ENCODE data around the gene MSANTD2. TPM values are rescaled to one million over a fixed set of nuclear protein-coding genes. Genes with fewer than 3 reads are reported as not detected.

MSANTD2 gene
- total RNA-seq, 8 experiments from 2014 or later, result 9.8 to 53.9 (median 14.8) TPM

- Histone ChIP-seq H3K27ac (no peak overlapping the region), H3K4me3 (peak overlapping the region; percentile 18 to 33 (median 30)), H3K4me1 (replicated peaks in 1 of 2) (peaks cover 5 to 23% of the 10 kb centered on the region in 2 donors)
- ATAC-seq (replicated peaks in 6 of 8), result peak in 7 of 8 experiments; percentile 5 to 62 (median 55)
- in situ Hi-C loops (cut with MboI; ENCODE audit: low pct_unique_long_range_greater_than_20kb in 2 of 9, low sequenced_read_pairs in 9 of 9, unreplicated experiment in 9 of 9), result loop anchor here in 7 of 9 experiments (25.0 kb wide), 2 partner anchors 101 to 351 kb away; partner anchors contain the start of genes SIAE (in 6 of the 7), SPA17 (in 6 of the 7) and OR8B4 (in 2 of the 7)
- 7 to 69% (median 31%) methylated on average over 1 to 14 of the region's 21 CpGs; no CpG with 5 or more reads in 2 of the 10 experiments for WGBS, 10 experiments
These were observed 36.9 kb downstream of the MSANTD2 start for GRCh38 chr11:124763156-124763947.

DNA sequence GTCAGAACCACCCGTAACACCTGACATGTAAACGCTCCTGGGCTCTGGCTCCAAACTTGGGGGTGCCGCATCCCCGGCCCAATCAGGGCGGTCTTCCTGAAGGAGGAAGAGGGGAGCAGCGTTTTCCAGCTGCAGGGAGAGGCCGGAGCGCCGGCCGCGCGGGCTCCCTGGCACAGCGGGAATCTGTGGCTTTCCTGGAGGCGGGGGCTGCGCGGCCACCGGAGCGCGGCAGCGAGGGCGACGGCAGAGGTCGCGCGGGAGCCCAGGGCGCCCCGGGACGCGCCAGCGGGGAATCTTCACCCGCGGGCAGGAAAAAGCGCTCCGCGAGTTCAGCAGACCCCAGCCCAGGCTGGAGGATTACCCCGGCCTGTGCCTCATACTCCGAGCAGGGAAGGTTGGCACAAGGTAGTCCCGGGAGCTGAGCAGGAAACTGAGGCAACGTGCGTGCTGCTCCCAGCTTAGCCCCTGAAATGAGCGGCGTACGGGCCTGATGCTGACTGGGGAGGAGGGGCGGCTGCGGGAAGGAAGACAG lies 37.5 kb downstream of the MSANTD2 start:
- Histone ChIP-seq H3K4me3 (peak overlapping the region; percentile 18 to 33 (median 30)), H3K27ac (no peak overlapping the region), H3K4me1 (replicated peaks in 1 of 2) (peaks cover 5 to 25% of the 10 kb centered on the region in 2 donors)
- WGBS, 10 experiments, result 0 to 40% (median 7%) methylated on average over 1 to 5 of the region's 45 CpGs; no CpG with 5 or more reads in 5 of the 10 experiments
- in situ Hi-C loops (cut with MboI; ENCODE audit: low pct_unique_long_range_greater_than_20kb in 2 of 9, low sequenced_read_pairs in 9 of 9, unreplicated experiment in 9 of 9), result loop anchor here in 7 of 9 experiments (25.0 kb wide), 2 partner anchors 100 to 350 kb away; partner anchors contain the start of genes SIAE (in 6 of the 7), SPA17 (in 6 of the 7) and OR8B4 (in 2 of the 7)
- ATAC-seq (replicated peaks in 6 of 8), result peak in 7 of 8 experiments; percentile 3 to 53 (median 40)

GRCh38 chr11:124762105-124762623 lies 38.0 kb downstream of the MSANTD2 start, which contains the start of gene ESAM:
Gene ESAM, minus strand, starts transcription at chr11:124762290. Its CDS starts 136 bp downstream, at chr11:124762154.
- H3K4me3 ChIP-seq, result peak within 1 kb of the TSS; percentile 18 to 33 (median 30)
- 5% methylated on average over 4 of the region's 55 CpGs; no CpG with 5 or more reads in 9 of the 10 experiments for WGBS, 10 experiments
- peaks cover 5 to 25% of the 10 kb centered on the region in 2 donors for H3K4me1 ChIP-seq (replicated peaks in 1 of 2)
- ATAC-seq (replicated peaks in 6 of 8), result peak; percentile 6 to 39 (median 18)
- in situ Hi-C loops (cut with MboI; ENCODE audit: low pct_unique_long_range_greater_than_20kb in 2 of 9, low sequenced_read_pairs in 9 of 9, unreplicated experiment in 9 of 9), result loop anchor here in 7 of 9 experiments (25.0 kb wide), 2 partner anchors 100 to 350 kb away; partner anchors contain the start of genes SIAE (in 6 of the 7), SPA17 (in 6 of the 7) and OR8B4 (in 2 of the 7)
- no peak within 1 kb of the TSS for H3K27ac ChIP-seq

DNA sequence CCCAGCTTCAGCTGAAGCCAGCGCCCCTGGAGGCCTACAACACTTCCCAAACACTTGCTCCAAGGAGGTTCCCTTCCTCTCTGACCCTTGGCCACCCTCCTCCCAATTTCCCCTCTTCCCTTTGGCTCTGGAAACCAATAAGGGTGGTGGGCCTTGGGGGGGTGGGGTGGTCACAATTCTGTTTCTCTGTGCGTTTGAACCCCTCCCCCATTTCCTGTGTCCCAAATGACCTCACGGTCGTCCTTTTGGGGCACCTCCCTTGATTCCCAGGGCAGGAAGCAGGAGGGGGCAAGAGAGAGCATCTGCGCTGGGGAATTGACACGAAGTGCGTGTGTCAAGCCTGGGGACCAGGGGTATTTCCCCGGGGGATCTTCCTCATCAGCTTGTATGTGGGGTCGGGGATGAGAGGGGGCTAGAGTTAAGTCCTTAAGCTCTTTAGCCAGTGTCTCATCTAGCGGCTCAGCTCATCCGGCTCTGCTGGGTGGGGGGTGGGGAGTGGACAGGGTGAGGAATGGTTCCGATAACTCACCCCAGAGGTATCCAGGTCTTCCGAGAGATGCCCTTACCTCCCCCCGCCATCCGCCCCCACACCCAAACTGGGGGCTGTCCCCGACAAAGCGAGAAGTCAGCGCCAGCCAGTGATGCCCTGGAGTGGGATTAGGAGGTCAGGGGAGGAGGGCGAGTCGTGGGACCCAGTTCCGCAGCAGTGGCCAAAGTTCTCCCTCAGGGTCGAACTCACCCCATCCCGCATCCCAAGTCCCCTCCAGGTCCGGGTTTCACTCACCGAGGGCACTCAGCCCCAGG lies 38.7 kb downstream of the MSANTD2 start:
- no peak overlapping the region for H3K27ac ChIP-seq
- peak overlapping the region in 2 of 5 donors; percentile 30 to 31 for H3K4me3 ChIP-seq
- in situ Hi-C loops (cut with MboI; ENCODE audit: low pct_unique_long_range_greater_than_20kb in 2 of 9, low sequenced_read_pairs in 9 of 9, unreplicated experiment in 9 of 9), result loop anchor here in 7 of 9 experiments (25.0 kb wide), 2 partner anchors 99 to 349 kb away; partner anchors contain the start of genes SIAE (in 6 of the 7), SPA17 (in 6 of the 7) and OR8B4 (in 2 of the 7)
- peaks cover 5 to 25% of the 10 kb centered on the region in 2 donors for H3K4me1 ChIP-seq (replicated peaks in 1 of 2)
- WGBS, 10 experiments, result 0 to 80% (median 52%) methylated on average over 1 to 3 of the region's 25 CpGs; no CpG with 5 or more reads in 6 of the 10 experiments
- ATAC-seq (replicated peaks in 6 of 8), result no peak

GRCh38 chr11:124760806-124761205 lies 39.4 kb downstream of the MSANTD2 start:
- no peak for ATAC-seq (replicated peaks in 6 of 8)
- Histone ChIP-seq H3K4me3 (no peak overlapping the region), H3K27ac (no peak overlapping the region), H3K4me1 (replicated peaks in 1 of 2) (peaks cover 5 to 25% of the 10 kb centered on the region in 2 donors)
- WGBS, 10 experiments, result 20 to 100% (median 57%) methylated on average over 1 to 3 of the region's 3 CpGs; no CpG with 5 or more reads in 3 of the 10 experiments
- in situ Hi-C loops (cut with MboI; ENCODE audit: low pct_unique_long_range_greater_than_20kb in 2 of 9, low sequenced_read_pairs in 9 of 9, unreplicated experiment in 9 of 9), result loop anchor here in 7 of 9 experiments (25.0 kb wide), 2 partner anchors 99 to 349 kb away; partner anchors contain the start of genes SIAE (in 6 of the 7), SPA17 (in 6 of the 7) and OR8B4 (in 2 of the 7)

GRCh38 chr11:124760205-124760652 lies 40.0 kb downstream of the MSANTD2 start:
- in situ Hi-C loops (cut with MboI; ENCODE audit: low pct_unique_long_range_greater_than_20kb in 2 of 9, low sequenced_read_pairs in 9 of 9, unreplicated experiment in 9 of 9), result loop anchor here in 7 of 9 experiments (25.0 kb wide), 2 partner anchors 98 to 348 kb away; partner anchors contain the start of genes SIAE (in 6 of the 7), SPA17 (in 6 of the 7) and OR8B4 (in 2 of the 7)
- H3K4me1 ChIP-seq (replicated peaks in 1 of 2), result peaks cover 5 to 25% of the 10 kb centered on the region in 2 donors
- WGBS, 10 experiments, result 20 to 87% (median 32%) methylated on average over 3 to 16 of the region's 25 CpGs; no CpG with 5 or more reads in 4 of the 10 experiments
- no peak overlapping the region for H3K4me3 ChIP-seq
- no peak for ATAC-seq (replicated peaks in 6 of 8)
- no peak overlapping the region for H3K27ac ChIP-seq

DNA sequence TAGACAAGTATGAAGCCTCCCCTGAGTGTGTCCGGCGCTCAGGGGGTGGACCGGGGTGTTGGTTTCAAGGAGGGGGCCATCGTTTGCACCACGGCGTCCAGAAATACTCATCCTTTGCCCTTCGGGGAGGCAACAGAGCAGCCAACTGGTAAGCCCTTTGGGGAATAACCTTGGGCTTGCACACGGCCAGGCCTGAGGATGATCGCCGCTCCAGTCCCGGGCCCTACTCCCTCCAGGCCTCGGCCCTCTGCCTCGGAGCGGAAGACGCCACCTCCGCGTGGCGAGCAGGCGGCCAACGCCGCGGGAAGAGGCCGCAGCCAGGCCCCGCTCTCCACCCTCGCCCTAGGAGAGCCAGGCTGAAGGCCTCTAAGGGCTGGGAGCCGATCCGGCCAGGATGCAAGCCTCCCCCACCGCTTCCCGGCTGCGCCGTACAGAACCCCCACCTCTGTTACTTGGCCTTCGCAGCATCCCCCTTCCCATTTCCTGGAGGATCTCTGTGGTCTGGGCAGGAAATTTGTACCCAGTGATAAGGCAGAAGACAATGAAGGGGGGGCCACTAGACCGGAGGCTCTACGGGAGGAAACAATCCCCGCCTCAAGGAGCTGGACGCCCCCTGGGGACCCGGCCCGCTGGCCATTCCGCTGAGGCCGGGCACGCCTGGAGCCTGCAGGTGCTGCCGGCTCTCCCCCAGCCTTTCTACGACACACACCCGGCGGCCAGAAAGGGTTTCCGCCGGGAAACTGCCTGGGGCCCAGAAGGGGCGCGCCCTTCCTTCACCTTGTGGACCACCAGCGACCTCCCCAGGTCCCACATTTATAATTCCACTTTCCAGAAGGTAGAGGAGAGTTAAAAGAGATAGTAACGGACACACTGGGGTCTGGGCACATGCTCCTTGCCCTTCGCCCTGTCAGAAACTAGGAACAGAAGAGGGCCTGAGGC lies 40.7 kb downstream of the MSANTD2 start:
- ATAC-seq (replicated peaks in 6 of 8), result peak in 1 of 8 experiments; percentile 1
- peak overlapping the region in 2 of 5 donors; percentile 26 to 35 for H3K4me3 ChIP-seq
- peaks cover 5 to 25% of the 10 kb centered on the region in 2 donors for H3K4me1 ChIP-seq (replicated peaks in 1 of 2)
- no peak overlapping the region for H3K27ac ChIP-seq
- WGBS, 10 experiments, result 0 to 97% (median 51%) methylated on average over 1 to 17 of the region's 52 CpGs; no CpG with 5 or more reads in 5 of the 10 experiments
- in situ Hi-C loops (cut with MboI; ENCODE audit: low pct_unique_long_range_greater_than_20kb in 2 of 9, low sequenced_read_pairs in 9 of 9, unreplicated experiment in 9 of 9), result loop anchor here in 7 of 9 experiments (25.0 kb wide), 2 partner anchors 97 to 347 kb away; partner anchors contain the start of genes SIAE (in 6 of the 7), SPA17 (in 6 of the 7) and OR8B4 (in 2 of the 7)

DNA sequence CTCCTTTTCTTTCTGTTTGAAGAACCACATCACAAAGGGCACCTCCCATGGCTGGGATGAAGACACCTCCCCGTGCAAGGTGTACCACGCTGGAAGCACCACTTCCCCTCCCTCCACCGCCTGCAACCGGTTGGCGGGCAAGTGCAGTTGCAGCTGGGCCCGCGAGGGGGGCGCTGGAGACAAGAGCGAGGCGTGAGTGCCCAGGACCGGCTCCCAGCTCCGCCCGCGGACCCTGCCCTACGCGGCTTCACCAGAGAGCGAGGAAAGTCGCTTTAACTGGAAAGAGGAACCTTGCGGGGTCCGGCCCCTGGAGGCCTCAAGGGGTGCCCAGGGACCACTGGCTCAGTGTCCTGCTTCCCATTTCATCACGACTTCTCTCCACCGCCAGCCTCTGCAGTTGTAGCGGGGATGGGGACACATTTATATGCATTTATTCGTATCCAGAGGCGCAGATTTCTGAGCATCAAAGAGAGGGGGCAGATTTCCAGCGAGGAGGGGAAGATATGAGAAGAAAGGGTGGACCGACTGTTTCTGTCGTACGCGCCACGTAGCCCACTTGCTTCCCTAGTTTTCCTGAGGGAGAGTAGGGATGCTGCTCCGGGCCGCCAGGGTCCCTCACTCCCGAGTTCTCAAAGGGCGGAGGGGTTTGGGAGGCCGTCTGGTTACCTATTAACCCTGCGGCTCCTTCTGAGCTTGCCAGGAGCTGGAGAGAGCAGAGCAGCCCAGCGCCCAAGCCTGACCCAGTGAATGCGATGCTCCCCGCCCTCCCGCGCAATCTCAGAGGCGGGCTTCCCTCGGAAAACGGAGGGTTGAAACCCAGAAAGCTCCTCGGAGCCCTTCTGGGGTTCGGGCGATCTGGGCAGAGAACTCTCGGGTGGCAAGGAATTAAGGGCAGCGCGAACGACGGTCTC lies 41.6 kb downstream of the MSANTD2 start:
- Histone ChIP-seq H3K27ac (no peak overlapping the region), H3K4me1 (replicated peaks in 1 of 2) (peaks cover 5 to 25% of the 10 kb centered on the region in 2 donors), H3K4me3 (peak overlapping the region; percentile 10 to 35 (median 26))
- 0 to 58% (median 10%) methylated on average over 2 to 17 of the region's 53 CpGs; no CpG with 5 or more reads in 2 of the 10 experiments for WGBS, 10 experiments
- in situ Hi-C loops (cut with MboI; ENCODE audit: low pct_unique_long_range_greater_than_20kb in 2 of 9, low sequenced_read_pairs in 9 of 9, unreplicated experiment in 9 of 9), result loop anchor here in 7 of 9 experiments (25.0 kb wide), 2 partner anchors 96 to 346 kb away; partner anchors contain the start of genes SIAE (in 6 of the 7), SPA17 (in 6 of the 7) and OR8B4 (in 2 of the 7)
- peak; percentile 24 to 90 (median 84) for ATAC-seq (replicated peaks in 6 of 8)

DNA sequence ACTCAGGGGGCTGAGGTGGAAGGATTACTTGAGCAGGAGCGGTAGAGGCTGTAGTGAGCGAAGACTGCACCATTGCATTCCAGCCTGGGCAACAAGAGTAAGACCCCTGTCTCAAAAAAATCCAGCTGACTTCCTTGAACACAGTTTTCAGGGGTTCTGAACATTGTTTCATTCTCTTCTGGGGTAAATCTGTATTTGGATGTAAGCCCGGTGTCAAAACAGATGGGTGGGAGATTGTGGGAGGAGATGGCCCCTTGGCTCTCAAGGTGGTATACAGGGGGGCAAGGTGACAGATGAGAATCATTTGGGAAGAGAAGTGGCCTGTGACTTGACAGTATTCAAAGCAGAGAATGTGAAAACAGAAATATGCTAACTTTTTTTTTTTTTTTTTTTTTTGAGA lies 42.9 kb downstream of the MSANTD2 start:
- no peak for ATAC-seq (replicated peaks in 6 of 8)
- 0 to 71% (median 55%) methylated on average over 1 to 3 of the region's 3 CpGs; no CpG with 5 or more reads in 4 of the 10 experiments for WGBS, 10 experiments
- Histone ChIP-seq H3K4me3 (no peak overlapping the region), H3K27ac (no peak overlapping the region), H3K4me1 (replicated peaks in 1 of 2) (peaks cover 5 to 31% of the 10 kb centered on the region in 2 donors)
- in situ Hi-C loops (cut with MboI; ENCODE audit: low pct_unique_long_range_greater_than_20kb in 2 of 9, low sequenced_read_pairs in 9 of 9, unreplicated experiment in 9 of 9), result loop anchor here in 7 of 9 experiments (25.0 kb wide), 2 partner anchors 95 to 345 kb away; partner anchors contain the start of genes SIAE (in 6 of the 7), SPA17 (in 6 of the 7) and OR8B4 (in 2 of the 7)

All from motor neuron (in vitro differentiated cells).